Measurements from ENCODE around the gene MGAT5.

MGAT5 gene

GRCh38 chr2:134295441-134295840 is 41.6 kb downstream of the MGAT5 start:
- Histone ChIP-seq H3K9me3 (ENCODE audit: severe bottlenecking) (no peaks in the 10 kb centered on the region), H3K4me3 (ENCODE audit: severe bottlenecking) (no peak overlapping the region), H3K27me3 (ENCODE audit: insufficient read depth, poor library complexity, severe bottlenecking) (no peaks in the 10 kb centered on the region), H3K36me3 (ENCODE audit: low read depth) (no peaks in the 10 kb centered on the region), H3K27ac (ENCODE audit: poor library complexity, severe bottlenecking) (no peak overlapping the region), H3K4me1 (ENCODE audit: insufficient read depth, poor library complexity, severe bottlenecking) (no peaks in the 10 kb centered on the region)
- ATAC-seq (ENCODE audit: low read depth) (no peak), DNase-seq (ENCODE audit: low spot score) (no peak)
- no peak for TF ChIP-seq CTCF (IDR thresholded peaks at IDR 0.05; ENCODE audit: poor library complexity, severe bottlenecking)

DNA sequence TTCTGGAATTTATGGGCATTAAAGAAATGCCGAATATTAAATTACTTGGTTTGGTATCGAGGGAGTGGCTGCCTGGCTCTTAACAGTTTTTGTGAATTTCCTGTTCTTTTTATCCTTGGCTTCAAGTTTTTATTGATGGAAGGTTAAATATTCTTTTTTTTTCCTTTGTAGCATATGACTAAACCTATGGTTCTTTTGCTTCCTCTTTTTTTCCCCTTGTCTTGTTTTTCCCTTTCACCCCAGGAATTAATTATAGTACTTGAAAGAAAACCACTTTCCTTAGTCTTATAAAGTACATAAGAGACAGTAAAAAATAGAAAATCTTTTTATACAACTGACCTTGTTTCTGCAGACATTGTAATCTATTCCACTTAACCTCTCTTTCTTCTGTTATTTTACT is 42.4 kb downstream of the MGAT5 start:
- H3K27ac ChIP-seq (ENCODE audit: poor library complexity, severe bottlenecking) = no peak overlapping the region
- no peaks in the 10 kb centered on the region for H3K27me3 ChIP-seq (ENCODE audit: insufficient read depth, poor library complexity, severe bottlenecking)
- H3K9me3 ChIP-seq (ENCODE audit: severe bottlenecking) = no peaks in the 10 kb centered on the region
- peaks cover 7% of the 10 kb centered on the region for H3K4me1 ChIP-seq (ENCODE audit: insufficient read depth, poor library complexity, severe bottlenecking)
- H3K36me3 ChIP-seq (ENCODE audit: low read depth) = no peaks in the 10 kb centered on the region
- no peak for TF ChIP-seq CTCF (IDR thresholded peaks at IDR 0.05; ENCODE audit: poor library complexity, severe bottlenecking)
- ATAC-seq (ENCODE audit: low read depth) (no peak), DNase-seq (ENCODE audit: low spot score) (no peak)
- H3K4me3 ChIP-seq (ENCODE audit: severe bottlenecking) = no peak overlapping the region

GRCh38 chr2:134299334-134299733 is 45.5 kb downstream of the MGAT5 start:
- H3K4me3 ChIP-seq (ENCODE audit: severe bottlenecking) = no peak overlapping the region
- H3K36me3 ChIP-seq (ENCODE audit: low read depth) = no peaks in the 10 kb centered on the region
- ATAC-seq (ENCODE audit: low read depth) (no peak), DNase-seq (ENCODE audit: low spot score) (no peak)
- TF ChIP-seq CTCF (IDR thresholded peaks at IDR 0.05; ENCODE audit: poor library complexity, severe bottlenecking) = no peak
- H3K27me3 ChIP-seq (ENCODE audit: insufficient read depth, poor library complexity, severe bottlenecking) = no peaks in the 10 kb centered on the region
- no peak overlapping the region for H3K27ac ChIP-seq (ENCODE audit: poor library complexity, severe bottlenecking)
- H3K9me3 ChIP-seq (ENCODE audit: severe bottlenecking) = no peaks in the 10 kb centered on the region
- peaks cover 12% of the 10 kb centered on the region for H3K4me1 ChIP-seq (ENCODE audit: insufficient read depth, poor library complexity, severe bottlenecking)

DNA sequence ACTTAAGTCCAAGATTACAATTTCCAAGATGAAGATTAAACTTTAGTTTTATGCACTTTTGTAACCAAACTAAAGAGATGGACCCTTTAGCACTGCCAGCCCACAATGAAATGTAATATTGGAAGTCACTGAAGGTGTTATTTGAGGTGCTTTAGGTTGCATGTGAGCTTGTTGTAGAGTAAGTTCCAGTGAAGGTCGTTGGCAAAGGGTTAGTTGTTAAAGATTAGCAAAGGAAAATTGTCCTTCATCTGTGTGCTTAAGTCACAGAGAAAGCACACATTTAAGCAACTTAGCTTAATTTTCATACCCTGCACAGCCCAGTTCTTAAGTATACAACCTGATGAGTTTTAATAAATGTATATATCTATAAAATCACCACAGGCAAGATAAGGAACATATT is 46.7 kb downstream of the MGAT5 start:
- DNase-seq (ENCODE audit: low spot score) (no peak), ATAC-seq (ENCODE audit: low read depth) (no peak)
- Histone ChIP-seq H3K4me3 (ENCODE audit: severe bottlenecking) (no peak overlapping the region), H3K36me3 (ENCODE audit: low read depth) (no peaks in the 10 kb centered on the region), H3K27ac (ENCODE audit: poor library complexity, severe bottlenecking) (peak overlapping the region; percentile 9), H3K4me1 (ENCODE audit: insufficient read depth, poor library complexity, severe bottlenecking) (peaks cover 12% of the 10 kb centered on the region), H3K9me3 (ENCODE audit: severe bottlenecking) (no peaks in the 10 kb centered on the region), H3K27me3 (ENCODE audit: insufficient read depth, poor library complexity, severe bottlenecking) (no peaks in the 10 kb centered on the region)
- TF ChIP-seq CTCF (IDR thresholded peaks at IDR 0.05; ENCODE audit: poor library complexity, severe bottlenecking) = no peak

- H3K9me3 ChIP-seq (ENCODE audit: severe bottlenecking) = no peaks in the 10 kb centered on the region
- ATAC-seq (ENCODE audit: low read depth) (peak; percentile 73), DNase-seq (ENCODE audit: low spot score) (no peak)
- peak overlapping the region; percentile 9 for H3K27ac ChIP-seq (ENCODE audit: poor library complexity, severe bottlenecking)
- H3K4me3 ChIP-seq (ENCODE audit: severe bottlenecking) = no peak overlapping the region
- peaks cover 12% of the 10 kb centered on the region for H3K4me1 ChIP-seq (ENCODE audit: insufficient read depth, poor library complexity, severe bottlenecking)
- H3K27me3 ChIP-seq (ENCODE audit: insufficient read depth, poor library complexity, severe bottlenecking) = no peaks in the 10 kb centered on the region
- no peak for TF ChIP-seq CTCF (IDR thresholded peaks at IDR 0.05; ENCODE audit: poor library complexity, severe bottlenecking)
- H3K36me3 ChIP-seq (ENCODE audit: low read depth) = no peaks in the 10 kb centered on the region
These were observed 47.4 kb downstream of the MGAT5 start for GRCh38 chr2:134301099-134301927.
